Embryonic facial prominence (tissue), 1 donor: ENCODE measurements around the gene CNTROB.

Experiments used
- DNase-seq: peaks from one replicate; pipeline ENCODE4 v3.0.0-alpha.2; 2016; ENCODE audit errors: extremely low spot score

The CNTROB gene

GRCh38 chr17:7909089-7909488, 22.9 kb upstream of the CNTROB start:
- no peak for DNase-seq

GRCh38 chr17:7910281-7910680, 21.7 kb upstream of the CNTROB start:
- DNase-seq = no peak

DNA sequence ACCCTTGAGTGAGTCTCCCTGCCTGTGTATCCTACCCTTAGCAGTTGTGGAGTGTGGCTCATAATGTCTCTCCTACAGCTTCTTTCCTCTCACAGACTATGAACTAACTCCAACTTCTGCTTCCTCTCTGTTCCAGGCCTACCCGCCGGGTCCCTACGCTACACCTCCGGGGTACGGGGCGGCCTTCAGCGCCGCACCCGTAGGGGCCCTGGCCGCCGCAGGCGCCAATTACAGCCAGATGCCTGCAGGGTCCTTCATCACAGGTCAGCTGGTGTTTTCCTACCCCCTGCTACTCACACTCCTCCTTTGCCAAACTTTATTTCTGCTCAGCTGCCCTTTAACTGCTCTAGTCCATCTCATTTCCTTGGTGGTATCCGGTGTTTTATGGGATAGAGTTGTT, 21.3 kb upstream of the CNTROB start:
- DNase-seq = no peak

DNA sequence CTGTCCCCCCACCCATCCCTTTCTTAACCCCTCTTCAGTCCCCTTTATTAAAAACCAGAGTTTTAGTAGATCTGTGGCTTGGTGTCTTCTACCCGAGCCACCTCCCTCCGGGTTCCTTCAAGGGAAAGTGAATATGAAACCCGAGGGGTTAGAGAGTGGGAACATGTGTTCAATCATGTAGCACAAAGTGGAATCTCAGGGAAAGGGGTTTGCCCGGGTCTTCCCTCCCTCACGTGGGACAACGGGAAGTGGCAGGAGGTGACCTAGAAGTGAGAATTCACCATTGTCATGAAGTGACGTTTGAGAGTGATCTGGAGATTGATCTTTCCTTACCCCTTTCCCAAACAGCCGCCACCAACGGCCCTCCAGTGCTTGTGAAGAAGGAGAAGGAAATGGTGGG, 20.9 kb upstream of the CNTROB start:
- DNase-seq = no peak

- DNase-seq = no peak
These were observed 19.0 kb upstream of the CNTROB start for GRCh38 chr17:7912927-7913524.

DNA sequence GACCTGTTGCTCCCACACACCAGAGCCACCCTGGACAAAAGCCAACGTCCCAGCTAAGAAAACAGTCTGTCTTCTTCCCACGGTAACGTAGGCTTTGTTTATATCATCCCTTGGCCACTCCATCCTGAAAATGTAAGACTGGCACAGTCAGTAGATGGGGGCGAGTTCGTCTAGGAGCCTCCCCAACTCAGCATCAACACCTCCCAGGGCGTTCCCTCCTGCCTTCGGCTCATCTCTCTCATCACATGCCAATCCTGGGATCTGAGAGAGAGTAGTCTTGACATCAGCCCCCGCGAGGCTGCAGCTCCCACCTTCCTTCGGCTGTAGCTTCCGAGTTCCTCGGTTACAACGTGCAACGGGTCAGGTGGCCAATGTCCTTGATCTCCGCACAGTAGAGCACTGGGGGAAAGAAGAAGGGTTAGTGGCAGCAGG, 16.8 kb upstream of the CNTROB start:
- no peak for DNase-seq

DNA sequence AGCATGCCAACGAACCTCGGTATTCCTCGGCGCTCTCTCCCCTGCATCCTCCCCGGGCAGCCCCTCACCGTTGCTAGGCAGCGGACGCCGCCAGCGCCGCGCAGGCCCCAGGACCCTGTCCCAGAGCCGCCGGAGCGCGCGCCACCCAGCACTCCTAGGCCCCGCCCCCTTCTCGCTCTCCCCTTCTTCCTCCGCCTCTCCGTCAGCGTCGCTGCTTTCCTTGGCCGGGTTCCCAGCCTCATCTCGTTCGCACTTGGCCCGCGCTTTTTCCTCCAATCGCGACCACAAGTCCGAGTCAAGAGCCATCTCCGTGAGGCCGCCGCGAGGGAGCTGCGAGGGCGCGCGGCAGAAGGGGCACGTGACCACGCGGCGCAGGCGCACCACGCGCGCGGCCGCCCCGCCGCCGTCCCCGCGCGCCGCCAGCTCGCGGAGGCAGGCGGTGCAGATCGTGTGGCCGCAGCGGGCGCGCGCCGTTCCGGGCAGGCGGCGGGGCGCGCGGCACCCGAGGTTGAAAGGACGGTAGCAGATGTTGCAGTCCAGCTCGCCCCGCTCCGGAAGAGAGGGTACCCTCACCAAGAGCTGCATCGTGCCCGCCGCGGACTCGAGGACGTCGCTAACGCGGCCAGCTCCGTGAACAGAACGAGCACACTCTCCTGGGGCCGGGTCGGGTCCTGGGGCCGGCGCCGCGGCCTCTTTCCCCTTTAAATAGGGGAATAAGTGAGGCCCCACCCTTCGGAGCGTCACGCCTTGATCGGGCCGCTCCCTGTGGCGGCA, 16.2 kb upstream of the CNTROB start, which contains the start of gene RNF227:
Gene RNF227 (minus strand): TSS at position 679 of the 774 bp plus-strand sequence. CDS start 94 bp downstream, at position 585.
- DNase-seq = peak; percentile 96

DNA sequence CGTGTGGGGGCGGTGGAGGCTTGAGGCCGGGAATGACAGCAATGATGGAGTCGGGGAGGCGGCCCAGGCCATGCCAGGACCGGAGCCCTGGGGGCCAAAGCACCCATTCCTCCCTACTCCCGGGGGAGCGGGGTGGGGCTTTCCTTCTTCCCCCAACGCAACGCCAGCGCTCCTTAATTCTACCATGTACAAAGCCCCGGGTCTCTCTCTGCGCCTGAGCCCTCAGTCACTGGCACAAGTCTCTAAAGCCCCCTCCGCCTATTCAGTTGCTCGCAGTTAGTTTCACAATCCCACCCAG, 15.7 kb upstream of the CNTROB start:
- DNase-seq = no peak

DNA sequence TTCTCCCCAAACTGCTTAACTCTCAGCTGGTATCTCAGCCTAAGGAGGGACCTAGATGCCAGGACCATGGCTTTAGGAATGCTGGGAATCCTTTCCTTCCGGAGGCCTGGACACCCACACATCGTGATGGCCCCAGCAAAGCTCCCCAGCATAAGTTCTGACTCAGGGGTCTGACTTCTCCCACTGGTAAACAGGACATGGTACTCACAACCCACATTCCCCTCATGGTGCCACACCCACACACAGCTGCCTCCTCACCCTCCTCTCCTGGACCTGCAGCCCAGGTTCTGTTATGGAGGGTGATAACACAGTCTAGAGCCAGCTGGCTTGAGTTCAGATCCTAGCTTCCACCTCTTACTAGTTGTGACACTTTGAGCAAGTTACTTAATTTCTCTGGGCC, 15.2 kb upstream of the CNTROB start:
- no peak for DNase-seq

GRCh38 chr17:7922269-7922844, 9.6 kb upstream of the CNTROB start:
- no peak for DNase-seq

GRCh38 chr17:7922845-7923628, 9.0 kb upstream of the CNTROB start:
- peak; percentile 84 for DNase-seq

- DNase-seq = no peak
These were observed 4.4 kb upstream of the CNTROB start for GRCh38 chr17:7927596-7927995.

GRCh38 chr17:7929158-7930023, 2.6 kb upstream of the CNTROB start, which contains the start of gene KCNAB3:
TSS of gene KCNAB3 (minus strand) at chr17:7929856. CDS start at chr17:7929435, 421 bp downstream.
- peak; percentile 78 for DNase-seq

GRCh38 chr17:7930841-7931631, 970 bp upstream of the CNTROB start:
- no peak for DNase-seq

GRCh38 chr17:7932483-7932891, 481 bp downstream of the CNTROB start:
- no peak for DNase-seq

DNA sequence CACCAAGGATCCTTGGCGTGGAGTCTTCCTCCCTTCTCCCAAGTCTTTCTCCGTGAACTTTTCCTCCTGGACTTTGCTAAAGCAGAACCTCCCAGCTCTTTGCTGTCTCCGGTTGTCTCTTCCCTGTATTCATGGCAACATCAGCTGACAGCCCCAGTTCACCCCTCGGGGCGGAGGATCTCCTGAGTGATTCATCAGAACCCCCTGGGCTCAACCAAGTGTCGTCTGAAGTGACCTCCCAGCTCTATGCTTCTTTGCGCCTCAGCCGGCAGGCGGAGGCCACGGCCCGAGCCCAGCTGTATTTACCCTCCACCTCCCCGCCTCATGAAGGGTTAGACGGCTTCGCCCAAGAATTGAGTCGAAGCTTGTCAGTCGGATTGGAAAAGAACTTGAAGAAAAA, 943 bp downstream of the CNTROB start:
- DNase-seq = no peak

- no peak for DNase-seq
These were observed 3.9 kb downstream of the CNTROB start for GRCh38 chr17:7935859-7936258.

DNA sequence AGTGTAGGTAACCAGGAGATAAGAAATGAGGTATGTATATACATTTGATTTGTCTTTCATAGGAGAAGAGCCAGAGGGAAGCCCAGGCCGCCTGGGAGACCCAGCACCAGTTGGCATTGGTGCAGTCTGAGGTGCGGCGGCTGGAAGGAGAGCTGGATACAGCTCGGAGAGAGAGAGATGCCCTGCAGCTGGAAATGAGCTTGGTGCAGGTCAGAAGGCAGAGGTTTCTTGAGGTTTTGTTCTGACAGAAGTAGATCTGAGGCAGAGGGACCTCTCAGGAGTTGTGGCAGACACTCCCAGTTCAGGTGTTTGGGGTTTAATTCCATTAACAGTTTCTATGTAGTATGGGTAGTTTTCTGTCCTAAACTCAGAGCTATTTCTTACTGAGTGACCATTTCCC, 8.0 kb downstream of the CNTROB start:
- no peak for DNase-seq

DNA sequence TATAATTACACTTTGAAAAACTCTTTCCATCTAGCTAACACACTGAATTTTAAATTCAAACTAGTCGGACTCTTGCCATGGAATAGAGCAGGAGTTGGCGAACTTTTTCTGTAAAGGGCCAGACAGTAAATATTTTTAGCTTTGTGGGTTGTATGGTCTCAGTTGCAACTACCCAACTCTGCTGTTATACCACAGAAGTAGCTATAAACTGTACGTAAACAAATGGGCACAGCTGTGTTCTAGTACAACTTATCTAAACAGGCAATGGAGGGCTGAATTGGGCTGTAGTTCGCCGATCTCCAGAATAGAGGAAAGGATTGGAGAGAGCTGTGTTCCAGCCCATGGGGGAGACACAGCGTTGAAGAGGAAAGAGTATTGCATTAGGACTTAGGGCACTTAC, 8.7 kb downstream of the CNTROB start:
- no peak for DNase-seq

DNA sequence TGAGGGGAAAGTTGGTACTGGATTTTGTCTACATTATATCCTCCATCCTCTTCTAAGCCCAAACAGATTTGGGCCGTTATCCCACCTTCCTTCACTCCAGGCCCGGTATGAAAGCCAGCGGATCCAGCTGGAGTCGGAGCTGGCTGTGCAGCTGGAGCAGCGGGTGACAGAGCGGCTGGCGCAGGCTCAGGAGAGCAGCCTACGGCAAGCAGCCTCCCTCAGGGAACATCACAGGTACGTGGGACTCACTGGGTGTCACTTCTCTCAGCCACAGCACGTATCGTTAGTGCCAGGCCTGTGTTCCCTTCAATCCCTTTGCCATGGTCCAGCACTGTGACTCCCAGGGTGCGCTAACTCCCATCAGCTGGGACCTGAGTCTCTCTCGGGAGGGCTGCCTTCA, 11.3 kb downstream of the CNTROB start:
- no peak for DNase-seq

GRCh38 chr17:7944326-7944725, 12.3 kb downstream of the CNTROB start:
- DNase-seq = no peak
